Umbilical cord (tissue), 2 donors: ENCODE measurements around the gene PAX4. TPM values are rescaled to one million over a fixed set of nuclear protein-coding genes. Genes with fewer than 3 reads are reported as not detected.

ENCODE experiments used
- DNase-seq: peaks from one replicate; pipeline ENCODE4 v3.0.0-alpha.2; 2015; ENCODE audit warnings: low spot score
- total RNA-seq: library from RNA; depleted of rRNA; stranded (reverse); fragments of >200 nt; gene quantifications from one replicate; pipeline ENCODE4 v1.2.3, GENCODE V29; 2014; ENCODE audit warnings: low replicate concordance; ENCODE audit not compliant: insufficient read depth

The PAX4 gene, protein sequence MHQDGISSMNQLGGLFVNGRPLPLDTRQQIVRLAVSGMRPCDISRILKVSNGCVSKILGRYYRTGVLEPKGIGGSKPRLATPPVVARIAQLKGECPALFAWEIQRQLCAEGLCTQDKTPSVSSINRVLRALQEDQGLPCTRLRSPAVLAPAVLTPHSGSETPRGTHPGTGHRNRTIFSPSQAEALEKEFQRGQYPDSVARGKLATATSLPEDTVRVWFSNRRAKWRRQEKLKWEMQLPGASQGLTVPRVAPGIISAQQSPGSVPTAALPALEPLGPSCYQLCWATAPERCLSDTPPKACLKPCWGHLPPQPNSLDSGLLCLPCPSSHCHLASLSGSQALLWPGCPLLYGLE
- total RNA-seq, result 2.9 TPM

DNA sequence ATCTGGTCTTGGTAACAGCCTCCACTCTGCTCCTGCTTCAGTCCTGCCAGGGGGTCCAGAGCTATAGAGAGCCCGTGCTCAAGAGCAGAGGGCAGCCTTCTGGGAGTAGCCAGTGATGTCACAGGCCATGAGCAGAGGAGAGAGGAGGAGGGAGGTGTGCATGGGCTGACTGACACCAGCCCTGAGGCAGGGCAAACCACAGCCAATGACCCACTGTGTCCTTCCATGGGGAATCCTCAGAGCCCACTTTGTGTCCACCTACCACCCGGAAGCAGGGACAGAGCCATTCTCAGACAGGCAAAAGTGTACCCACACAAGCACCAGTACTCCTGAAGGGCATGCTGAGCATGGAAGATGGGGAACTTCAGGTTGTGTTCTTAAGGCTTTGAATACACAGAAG is at the start of gene PAX4:
TSS of gene PAX4 (minus strand) at position 101 of the 400 bp plus-strand sequence. CDS start 2,214 bp downstream, outside the sequence.
- no peak for DNase-seq

DNA sequence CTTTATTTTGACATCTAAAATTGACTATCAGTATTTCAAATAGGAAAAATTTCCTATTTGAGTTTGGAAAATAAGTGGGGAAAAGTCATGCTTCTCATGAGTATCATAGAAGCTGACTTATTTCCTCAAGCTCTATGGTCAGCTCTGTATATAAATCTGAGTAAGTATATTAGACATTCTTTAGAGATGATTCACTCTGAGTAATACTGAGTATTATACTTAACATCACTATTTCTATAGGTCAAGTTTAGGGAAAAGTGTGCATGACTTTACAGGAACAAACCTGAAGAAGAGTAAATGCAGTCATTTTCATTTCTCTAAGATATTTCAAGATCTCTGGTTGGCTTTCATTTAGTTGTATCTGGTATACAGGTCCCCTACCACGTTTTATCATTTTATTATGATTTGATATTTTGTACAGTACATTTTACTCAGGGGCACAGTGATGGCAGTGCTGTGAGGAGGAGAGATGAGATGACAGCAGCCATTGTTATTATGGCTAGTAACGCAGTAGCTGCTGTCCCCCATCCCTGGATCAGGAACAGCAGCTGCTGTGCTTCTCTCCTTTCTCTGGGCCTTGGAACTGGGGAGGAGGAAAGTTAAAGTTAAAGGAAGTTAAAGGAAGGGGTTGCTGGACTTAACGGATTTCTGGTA is 49.2 kb upstream of the PAX4 start:
- DNase-seq, result peak; percentile 28

DNA sequence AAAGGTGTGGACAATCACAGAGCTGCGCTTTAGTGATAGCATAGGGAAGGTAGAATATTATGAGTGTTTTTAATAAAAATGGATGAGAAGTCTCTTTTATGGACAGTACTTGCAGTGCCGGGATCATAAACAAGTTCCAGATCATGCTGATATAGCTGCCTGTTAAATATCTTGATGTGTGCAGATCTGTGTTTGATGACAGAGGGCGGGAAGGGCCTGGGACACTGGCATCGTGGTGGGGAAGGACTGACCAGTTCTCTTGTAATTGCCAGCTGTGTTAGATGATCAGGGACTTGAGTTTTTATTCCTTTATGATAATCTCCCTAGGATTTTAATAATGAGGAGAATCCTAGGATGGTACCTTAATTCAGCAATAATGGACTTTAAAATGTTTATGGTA is 48.7 kb upstream of the PAX4 start:
- no peak for DNase-seq

DNA sequence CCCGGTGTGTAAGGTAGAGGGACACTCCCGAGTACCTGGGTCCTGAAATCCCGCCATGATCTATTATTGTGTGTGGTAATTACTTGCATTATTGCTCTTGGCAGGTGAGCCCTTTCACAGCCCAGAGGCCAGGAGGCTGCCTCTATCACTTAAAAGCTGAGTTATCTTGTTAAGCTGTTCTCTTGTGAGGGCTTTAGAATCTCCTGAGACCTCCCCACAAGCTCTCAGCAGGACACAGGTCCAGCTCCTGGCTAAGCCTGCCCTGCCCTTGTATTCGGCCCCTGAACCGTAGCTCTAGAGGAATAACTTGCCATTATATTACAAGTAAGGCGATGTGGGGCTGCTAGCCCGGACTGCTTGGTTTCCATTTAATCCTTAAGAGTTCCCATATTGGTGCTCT is 48.0 kb upstream of the PAX4 start:
- DNase-seq, result no peak

GRCh38 chr7:127658970-127659630 is 41.2 kb upstream of the PAX4 start:
- DNase-seq, result no peak

DNA sequence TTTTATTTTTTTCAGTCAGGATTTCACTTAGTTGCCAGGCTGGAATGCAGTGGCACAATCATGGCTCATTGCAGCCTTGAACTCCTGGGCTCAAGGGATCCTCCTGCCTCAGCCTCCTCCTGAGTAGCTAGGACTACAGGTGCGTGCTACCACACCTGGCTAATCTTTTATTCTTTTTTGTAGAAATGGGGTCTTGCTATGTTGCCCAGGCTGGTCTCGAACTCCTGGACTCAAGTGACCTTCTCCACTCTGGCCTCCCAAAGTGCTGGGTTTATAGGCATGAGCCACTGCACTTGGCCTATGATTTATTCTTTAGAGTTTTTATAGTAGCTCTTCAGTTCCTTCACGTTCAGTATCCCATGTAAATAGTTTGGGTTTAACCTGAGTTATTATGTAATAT is 39.6 kb upstream of the PAX4 start:
- DNase-seq, result no peak

GRCh38 chr7:127655720-127656119 is 37.8 kb upstream of the PAX4 start:
- DNase-seq, result no peak

DNA sequence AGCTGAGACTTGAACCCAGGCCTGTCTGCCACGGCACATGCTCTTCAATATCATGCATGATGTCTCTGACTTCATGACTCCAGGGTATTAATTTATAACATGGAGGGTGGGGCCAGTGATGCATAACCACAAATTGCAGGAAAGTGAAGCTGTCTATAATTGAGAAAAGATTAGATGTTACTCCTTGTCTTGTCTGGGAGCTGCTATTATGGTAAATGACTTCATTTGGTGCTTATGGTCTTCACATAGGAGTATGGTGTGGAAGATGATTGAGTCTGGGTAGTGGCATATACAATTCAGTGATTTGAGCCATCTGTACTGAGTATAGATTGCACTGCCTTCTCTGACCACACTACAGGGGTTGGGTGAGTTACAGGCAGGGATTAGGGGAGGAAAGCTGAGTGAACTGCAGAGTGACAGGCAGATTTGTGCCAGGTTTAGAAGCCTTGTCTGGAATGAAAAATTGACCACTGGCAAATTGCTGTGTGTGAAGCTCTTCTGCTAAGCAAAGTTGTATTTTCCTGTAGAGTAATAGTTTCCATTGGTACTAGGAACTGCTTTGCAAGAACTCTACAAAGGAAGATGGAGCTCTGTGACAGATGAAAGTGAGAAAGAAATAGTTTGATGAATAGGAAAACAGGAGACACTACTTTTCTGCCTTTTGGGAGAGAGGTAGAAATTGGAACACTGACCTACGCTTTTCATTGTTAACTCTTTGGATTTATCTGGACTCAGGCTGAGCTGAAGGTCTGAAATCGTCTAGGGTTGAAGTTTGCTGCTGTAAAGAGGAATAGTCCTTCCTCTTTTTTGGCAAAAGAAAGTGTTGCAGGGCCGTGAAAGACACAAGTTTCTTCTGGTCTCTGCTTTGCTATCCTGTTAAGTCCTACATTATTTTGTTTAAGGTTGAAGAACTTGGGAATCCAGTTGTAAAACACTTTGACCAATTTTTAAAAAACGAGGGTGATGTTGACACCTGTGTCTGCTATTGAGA is 36.8 kb upstream of the PAX4 start:
- DNase-seq, result no peak

- DNase-seq, result no peak
Observed at GRCh38 chr7:127653396-127653795, 35.5 kb upstream of the PAX4 start.

GRCh38 chr7:127652333-127653248 is 34.6 kb upstream of the PAX4 start:
- DNase-seq, result no peak

GRCh38 chr7:127651556-127652332 is 33.8 kb upstream of the PAX4 start, which contains the start of gene SND1:
SND1 (plus strand) TSS chr7:127652194; CDS start chr7:127652374, 180 bp downstream.
- peak; percentile 100 for DNase-seq

GRCh38 chr7:127650847-127651555 is 33.1 kb upstream of the PAX4 start:
- DNase-seq, result no peak

DNA sequence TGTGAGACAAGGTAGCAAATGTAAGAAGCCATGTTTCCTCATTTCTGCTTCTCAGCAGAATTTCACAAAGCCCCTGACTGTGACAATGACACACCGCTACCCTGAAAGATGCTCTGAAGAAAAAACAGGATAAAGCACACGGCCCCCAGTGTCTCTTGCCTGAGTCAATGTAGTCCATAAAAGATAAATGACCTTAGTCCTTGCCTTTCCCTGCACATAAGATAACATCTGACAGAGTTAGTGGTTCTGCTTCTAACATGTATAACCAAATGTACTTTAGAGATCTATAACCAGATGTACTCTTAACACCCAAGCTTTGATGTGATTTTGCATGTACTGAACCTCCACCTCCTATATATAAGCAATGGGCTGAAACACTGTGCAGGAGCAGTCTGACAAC is 31.0 kb upstream of the PAX4 start:
- peak; percentile 68 for DNase-seq

DNA sequence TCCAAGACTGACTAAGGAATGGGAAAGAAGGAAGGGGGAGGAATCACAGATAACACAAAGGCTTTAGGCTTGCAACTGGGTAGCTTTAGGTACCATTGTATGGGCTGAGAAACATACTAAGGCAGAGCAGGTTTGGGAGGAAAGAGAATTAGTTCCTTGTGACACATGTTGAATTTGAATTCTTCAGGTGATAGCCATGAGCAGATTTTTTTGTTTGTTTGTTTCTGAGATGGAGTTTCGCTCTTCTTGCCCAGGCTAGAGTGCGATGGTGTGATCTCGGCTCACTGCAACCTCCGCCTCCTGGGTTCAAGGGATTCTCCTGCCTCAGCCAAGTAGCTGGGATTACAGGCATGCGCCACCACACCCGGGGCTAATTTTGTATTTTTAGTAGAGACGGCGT is 29.7 kb upstream of the PAX4 start:
- no peak for DNase-seq

- DNase-seq, result peak; percentile 71
Observed at GRCh38 chr7:127644484-127644883, 26.5 kb upstream of the PAX4 start.

- no peak for DNase-seq
Observed at GRCh38 chr7:127638197-127638596, 20.3 kb upstream of the PAX4 start.

DNA sequence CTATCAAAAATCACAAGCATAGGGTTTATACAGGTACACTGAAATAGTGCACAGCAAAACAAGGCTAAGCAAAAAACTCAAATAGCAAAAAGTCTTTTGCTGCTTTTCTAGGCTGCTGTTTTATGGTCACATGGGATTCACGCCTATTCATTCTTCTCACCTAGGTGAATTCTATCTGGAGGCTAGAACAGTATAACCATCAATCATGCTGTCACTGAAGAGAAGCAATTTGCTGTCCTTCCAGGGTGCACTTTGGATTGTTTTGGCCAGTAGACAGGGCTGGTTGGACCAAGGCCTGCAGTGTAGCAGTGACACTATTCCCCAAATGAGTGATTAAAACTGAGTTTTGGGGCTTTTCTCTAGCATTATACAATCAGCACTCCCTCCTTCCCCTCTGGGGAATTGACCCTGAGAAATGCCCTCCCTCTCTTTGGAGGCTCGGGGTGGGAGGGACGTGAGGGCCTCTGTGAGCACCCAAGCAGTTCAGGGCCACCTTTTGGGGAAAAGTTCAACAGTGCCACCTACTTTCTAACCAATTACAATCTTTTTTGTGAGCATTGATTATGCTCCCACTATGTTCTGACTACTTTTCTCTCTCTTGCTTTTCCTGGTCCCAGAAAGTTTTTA is 17.8 kb upstream of the PAX4 start:
- no peak for DNase-seq

- DNase-seq, result no peak
Observed at GRCh38 chr7:127632276-127632910, 14.5 kb upstream of the PAX4 start.
